ENCODE data around the gene MDM1. TPM values are rescaled to one million over a fixed set of nuclear protein-coding genes. Genes with fewer than 3 reads are reported as not detected.

The MDM1 gene
- total RNA-seq, 2 experiments from 2014 or later: 26.2 to 30.8 TPM

DNA sequence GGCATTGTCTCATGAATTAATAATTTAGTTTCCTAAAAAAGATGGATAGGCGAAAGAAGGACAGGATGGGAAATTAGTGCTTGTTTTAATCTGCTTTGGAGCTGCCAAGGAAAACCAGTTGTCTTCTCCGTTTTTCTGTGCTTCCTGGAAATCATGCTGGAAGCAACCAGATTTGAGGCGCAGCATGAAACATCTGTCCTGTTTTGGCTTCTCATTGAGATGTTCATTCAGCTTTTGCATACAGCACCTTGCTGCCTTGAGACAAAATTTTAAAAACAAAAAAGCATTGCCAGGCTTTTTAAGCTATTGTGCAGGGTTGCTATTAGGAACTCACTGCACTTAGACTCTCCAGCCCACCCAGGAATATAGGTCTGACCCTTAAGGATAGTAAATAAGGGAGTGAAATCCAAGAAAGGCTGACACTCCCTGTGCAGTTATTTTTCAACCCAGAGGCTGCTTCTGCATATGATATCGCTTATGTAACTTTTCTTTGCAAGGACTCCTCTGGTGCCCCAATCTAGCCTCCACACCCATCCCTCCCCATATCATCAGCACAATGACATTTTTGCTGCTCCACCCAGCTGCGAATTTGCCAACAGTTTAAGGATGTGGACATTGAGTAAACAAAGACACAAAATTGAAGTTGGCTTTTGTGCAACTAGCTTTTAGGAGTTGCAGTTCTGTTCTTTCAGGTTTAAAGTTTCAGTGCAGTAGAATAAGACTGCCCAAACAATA lies 46.9 kb upstream of the MDM1 start:
- no peaks in the 10 kb centered on the region for H3K9me2 ChIP-seq (ENCODE audit: insufficient read depth, low read length)
- H4K20me1 ChIP-seq (ENCODE audit: insufficient read depth, low read length): no peaks in the 10 kb centered on the region
- ChIA-PET POLR2A (no interaction called here), CTCF (ENCODE audit: unreplicated experiment) (no interaction called here)
- no peak for DNase-seq (ENCODE audit: low spot score)
- H3K79me2 ChIP-seq (ENCODE audit: insufficient read depth, low read depth, low read length): no peaks in the 10 kb centered on the region
- no peak overlapping the region for H2AFZ ChIP-seq (ENCODE audit: low read length)
- H3K4me2 ChIP-seq (ENCODE audit: low read length): no peak overlapping the region
- BruUV-seq (replicated peaks): no TSS peak
- intact Hi-C loops (cut with micrococcal nuclease; ENCODE audit: unreplicated experiment): no loop called here
- H3K36me3 ChIP-seq (ENCODE audit: insufficient read depth, low read length): no peaks in the 10 kb centered on the region
- H3K9me3 ChIP-seq (ENCODE audit: low read length): no peaks in the 10 kb centered on the region
- TF ChIP-seq CTCF (conservative IDR thresholded peaks at IDR 0.05; ENCODE audit: low read length) (no peak), EZH2phosphoT487 (IDR thresholded peaks at IDR 0.05; ENCODE audit: borderline replicate concordance, low read depth, low read length) (no peak)
- H3K4me1 ChIP-seq (ENCODE audit: insufficient read depth, low read length, poor library complexity, severe bottlenecking): no peaks in the 10 kb centered on the region
- H3K4me3 ChIP-seq (ENCODE audit: low read depth, low read length, poor library complexity, severe bottlenecking): no peak overlapping the region
- no peak overlapping the region for H3K27ac ChIP-seq (ENCODE audit: low read depth, low read length, poor library complexity, severe bottlenecking)

DNA sequence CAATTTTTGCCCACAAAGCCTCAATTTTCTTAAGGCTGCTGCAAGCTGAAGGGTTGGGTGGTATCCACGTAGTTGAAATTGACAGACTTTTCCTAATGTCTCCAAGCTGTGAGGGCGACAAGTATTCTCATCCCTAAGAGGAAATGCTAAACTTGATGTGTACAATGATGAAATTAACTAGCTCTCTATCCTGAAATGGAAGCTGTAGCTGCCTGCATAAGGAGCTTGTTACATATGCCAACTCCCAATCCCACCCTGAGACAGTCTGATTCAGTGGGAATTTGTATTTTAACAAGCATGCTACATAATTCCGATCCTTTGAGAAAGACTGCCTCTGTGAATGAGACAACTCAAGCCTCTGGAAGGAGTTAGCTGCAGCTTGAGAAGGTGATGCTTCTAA lies 45.7 kb upstream of the MDM1 start:
- no peak overlapping the region for H3K4me3 ChIP-seq (ENCODE audit: low read depth, low read length, poor library complexity, severe bottlenecking)
- no peaks in the 10 kb centered on the region for H3K9me2 ChIP-seq (ENCODE audit: insufficient read depth, low read length)
- H4K20me1 ChIP-seq (ENCODE audit: insufficient read depth, low read length): no peaks in the 10 kb centered on the region
- H3K27ac ChIP-seq (ENCODE audit: low read depth, low read length, poor library complexity, severe bottlenecking): no peak overlapping the region
- H2AFZ ChIP-seq (ENCODE audit: low read length): no peak overlapping the region
- no peaks in the 10 kb centered on the region for H3K9me3 ChIP-seq (ENCODE audit: low read length)
- no peak for TF ChIP-seq EZH2phosphoT487 (IDR thresholded peaks at IDR 0.05; ENCODE audit: borderline replicate concordance, low read depth, low read length)
- no peak for TF ChIP-seq CTCF (conservative IDR thresholded peaks at IDR 0.05; ENCODE audit: low read length)
- DNase-seq (ENCODE audit: low spot score): no peak
- no peaks in the 10 kb centered on the region for H3K36me3 ChIP-seq (ENCODE audit: insufficient read depth, low read length)
- CTCF ChIA-PET (ENCODE audit: unreplicated experiment): no interaction called here
- no TSS peak for BruUV-seq (replicated peaks)
- intact Hi-C loops (cut with micrococcal nuclease; ENCODE audit: unreplicated experiment): no loop called here
- H3K79me2 ChIP-seq (ENCODE audit: insufficient read depth, low read depth, low read length): no peaks in the 10 kb centered on the region
- H3K4me1 ChIP-seq (ENCODE audit: insufficient read depth, low read length, poor library complexity, severe bottlenecking): no peaks in the 10 kb centered on the region
- POLR2A ChIA-PET: interaction anchor here (0.6 kb wide), 1 partner anchor 154 kb away, joined by 3 read pairs; no protein-coding TSS in a partner anchor
- H3K4me2 ChIP-seq (ENCODE audit: low read length): no peak overlapping the region

- H3K9me3 ChIP-seq (ENCODE audit: low read length): no peaks in the 10 kb centered on the region
- H3K36me3 ChIP-seq (ENCODE audit: insufficient read depth, low read length): no peaks in the 10 kb centered on the region
- no peak overlapping the region for H3K4me3 ChIP-seq (ENCODE audit: low read depth, low read length, poor library complexity, severe bottlenecking)
- H3K4me2 ChIP-seq (ENCODE audit: low read length): no peak overlapping the region
- H3K79me2 ChIP-seq (ENCODE audit: insufficient read depth, low read depth, low read length): no peaks in the 10 kb centered on the region
- no peak overlapping the region for H2AFZ ChIP-seq (ENCODE audit: low read length)
- H3K27ac ChIP-seq (ENCODE audit: low read depth, low read length, poor library complexity, severe bottlenecking): no peak overlapping the region
- POLR2A ChIA-PET: interaction anchor here (2.0 kb wide), 1 partner anchor 9 kb away, joined by 5 read pairs; no protein-coding TSS in a partner anchor
- intact Hi-C loops (cut with micrococcal nuclease; ENCODE audit: unreplicated experiment): no loop called here
- no peak for TF ChIP-seq EZH2phosphoT487 (IDR thresholded peaks at IDR 0.05; ENCODE audit: borderline replicate concordance, low read depth, low read length)
- no peak for TF ChIP-seq CTCF (conservative IDR thresholded peaks at IDR 0.05; ENCODE audit: low read length)
- no peak for DNase-seq (ENCODE audit: low spot score)
- CTCF ChIA-PET (ENCODE audit: unreplicated experiment): no interaction called here
- H3K9me2 ChIP-seq (ENCODE audit: insufficient read depth, low read length): no peaks in the 10 kb centered on the region
- no TSS peak for BruUV-seq (replicated peaks)
- no peaks in the 10 kb centered on the region for H3K4me1 ChIP-seq (ENCODE audit: insufficient read depth, low read length, poor library complexity, severe bottlenecking)
- no peaks in the 10 kb centered on the region for H4K20me1 ChIP-seq (ENCODE audit: insufficient read depth, low read length)
Measured at GRCh38 chr12:68376901-68377300, 44.7 kb upstream of the MDM1 start.
